DOHH2 (cell line): ENCODE measurements around the gene RPUSD3.

Source experiments
- H3F3A ChIP-seq: fragments of 200-600 bp; sonication (generic), shearing (Covaris generic); 2 replicates; pipeline ENCODE4 v1.6.0; 2016; ENCODE audit warnings: antibody characterized with exemption, mild to moderate bottlenecking; ENCODE audit not compliant: control insufficient read depth, insufficient read depth
- H3K27ac ChIP-seq: fragments of 200-600 bp; sonication (generic); 2 replicates; pipeline ENCODE4 v1.5.1; 2014; ENCODE audit warnings: low read depth, mild to moderate bottlenecking, low read length, moderate library complexity
- H3K27me3 ChIP-seq: fragments of 200-600 bp; sonication (generic); 2 replicates; pipeline ENCODE4 v1.6.1; 2014; ENCODE audit warnings: mild to moderate bottlenecking, low read length, mixed read lengths; ENCODE audit not compliant: control insufficient read depth
- H3K36me3 ChIP-seq: fragments of 200-600 bp; sonication (generic); 2 replicates; pipeline ENCODE4 v1.6.1; 2014; ENCODE audit warnings: mild to moderate bottlenecking, low read length, moderate library complexity, mixed read lengths; ENCODE audit not compliant: control insufficient read depth
- H3K4me1 ChIP-seq: fragments of 200-600 bp; sonication (generic); 2 replicates; pipeline ENCODE4 v1.6.1; 2014; ENCODE audit warnings: mild to moderate bottlenecking, low read length, mixed read lengths; ENCODE audit not compliant: control insufficient read depth
- H3K4me2 ChIP-seq: fragments of 200-600 bp; sonication (generic); 2 replicates; pipeline ENCODE4 v1.6.0; 2014; ENCODE audit warnings: mild to moderate bottlenecking, low read length, moderate library complexity
- H3K4me3 ChIP-seq: fragments of 200-600 bp; sonication (generic); 2 replicates; pipeline ENCODE4 v1.5.1; 2014; ENCODE audit warnings: mild to moderate bottlenecking, low read length, mixed read lengths
- H3K79me2 ChIP-seq: fragments of 200-600 bp; sonication (generic); 2 replicates; pipeline ENCODE4 v1.6.1; 2014; ENCODE audit warnings: mild to moderate bottlenecking, low read length, mixed read lengths; ENCODE audit not compliant: control insufficient read depth
- H3K9me2 ChIP-seq: fragments of 200-600 bp; sonication (generic); replicated peaks from 2 replicates; pipeline ENCODE4 v1.6.1; 2014; ENCODE audit warnings: mild to moderate bottlenecking, low read length, mixed read lengths; ENCODE audit not compliant: control insufficient read depth
- H3K9me3 ChIP-seq: fragments of 200-600 bp; sonication (generic); 2 replicates; pipeline ENCODE4 v1.6.1; 2014; ENCODE audit warnings: antibody characterized with exemption, low read length, mixed read lengths; ENCODE audit not compliant: control insufficient read depth, insufficient read depth
- H4K20me1 ChIP-seq: fragments of 200-600 bp; sonication (generic); 2 replicates; pipeline ENCODE4 v1.6.0; 2014; ENCODE audit warnings: low read depth, mild to moderate bottlenecking, antibody characterized with exemption, low read length, moderate library complexity; ENCODE audit not compliant: control insufficient read depth, insufficient read depth
- EZH2phosphoT487 ChIP-seq: fragments of 200-600 bp; sonication (generic); IDR thresholded peaks from 2 replicates; pipeline ENCODE4 v1.6.1; 2017; ENCODE audit warnings: borderline replicate concordance, mild to moderate bottlenecking, antibody characterized with exemption, low read length, moderate library complexity, mixed read lengths
- TF ChIP-seq, protein P1 (sequence below): fragments of 200-600 bp; sonication (generic); IDR thresholded peaks from one replicate; pipeline ENCODE4 v1.5.1; 2014; ENCODE audit warnings: antibody characterized with exemption, mild to moderate bottlenecking, low read depth, low read length; ENCODE audit not compliant: poor library complexity, severe bottlenecking

Gene RPUSD3

DNA sequence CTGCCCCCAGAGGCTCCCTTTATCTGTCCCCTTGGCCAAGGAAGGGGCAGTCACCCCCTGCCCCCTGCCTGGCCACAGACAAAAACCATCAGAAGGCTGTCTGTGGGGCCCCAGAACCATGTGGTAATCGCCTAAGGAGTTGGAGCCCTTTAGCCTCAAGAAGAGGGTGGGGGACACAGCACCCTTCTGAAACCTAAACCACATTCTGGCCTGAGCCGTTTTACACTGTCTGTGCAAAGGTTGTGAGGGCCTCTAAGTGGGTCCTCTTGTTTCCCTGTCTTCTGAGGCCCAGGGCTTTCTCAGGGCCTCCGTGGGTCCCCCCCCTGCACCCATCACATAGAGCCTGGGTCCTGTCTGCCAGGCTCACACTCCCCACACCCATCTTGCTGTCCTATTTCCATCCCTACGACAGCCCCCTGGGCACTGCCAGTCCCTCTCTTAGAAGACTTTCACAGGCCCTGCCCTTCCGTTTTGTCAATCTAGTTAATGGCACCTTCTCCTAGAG, 17.9 kb upstream of the RPUSD3 start:
- Histone ChIP-seq H3K27ac (no peak overlapping the region), H3K9me2 (no peaks in the 10 kb centered on the region), H3K4me3 (no peak overlapping the region), H3K4me2 (no peak overlapping the region), H3K36me3 (no peaks in the 10 kb centered on the region), H3K4me1 (no peaks in the 10 kb centered on the region), H3F3A (no peaks in the 10 kb centered on the region), H3K79me2 (no peaks in the 10 kb centered on the region), H3K9me3 (no peaks in the 10 kb centered on the region), H3K27me3 (peaks cover 7% of the 10 kb centered on the region), H4K20me1 (no peaks in the 10 kb centered on the region)
- no peak for TF ChIP-seq EZH2phosphoT487
- TF ChIP-seq, protein P1, sequence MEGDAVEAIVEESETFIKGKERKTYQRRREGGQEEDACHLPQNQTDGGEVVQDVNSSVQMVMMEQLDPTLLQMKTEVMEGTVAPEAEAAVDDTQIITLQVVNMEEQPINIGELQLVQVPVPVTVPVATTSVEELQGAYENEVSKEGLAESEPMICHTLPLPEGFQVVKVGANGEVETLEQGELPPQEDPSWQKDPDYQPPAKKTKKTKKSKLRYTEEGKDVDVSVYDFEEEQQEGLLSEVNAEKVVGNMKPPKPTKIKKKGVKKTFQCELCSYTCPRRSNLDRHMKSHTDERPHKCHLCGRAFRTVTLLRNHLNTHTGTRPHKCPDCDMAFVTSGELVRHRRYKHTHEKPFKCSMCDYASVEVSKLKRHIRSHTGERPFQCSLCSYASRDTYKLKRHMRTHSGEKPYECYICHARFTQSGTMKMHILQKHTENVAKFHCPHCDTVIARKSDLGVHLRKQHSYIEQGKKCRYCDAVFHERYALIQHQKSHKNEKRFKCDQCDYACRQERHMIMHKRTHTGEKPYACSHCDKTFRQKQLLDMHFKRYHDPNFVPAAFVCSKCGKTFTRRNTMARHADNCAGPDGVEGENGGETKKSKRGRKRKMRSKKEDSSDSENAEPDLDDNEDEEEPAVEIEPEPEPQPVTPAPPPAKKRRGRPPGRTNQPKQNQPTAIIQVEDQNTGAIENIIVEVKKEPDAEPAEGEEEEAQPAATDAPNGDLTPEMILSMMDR: no peak

DNA sequence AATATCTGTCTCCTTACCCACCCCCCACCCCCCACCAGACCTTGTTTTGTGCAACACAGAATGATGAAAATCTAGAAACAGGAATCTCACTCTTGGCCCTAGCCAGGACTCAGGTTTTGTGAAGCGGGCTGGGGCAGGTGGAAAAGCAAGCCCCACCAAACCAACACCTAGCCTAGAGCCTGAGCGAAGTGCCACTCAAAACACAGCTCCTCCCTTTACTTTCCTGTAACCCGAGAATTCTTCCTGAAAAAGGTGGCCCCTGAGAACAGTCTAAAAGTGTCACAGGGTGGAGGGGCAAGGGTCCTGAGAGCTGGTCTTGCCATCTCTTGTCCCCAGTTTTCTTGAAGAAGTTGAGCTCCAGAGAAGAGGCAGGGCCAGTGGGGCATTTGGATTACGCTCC, 17.4 kb upstream of the RPUSD3 start:
- no peaks in the 10 kb centered on the region for H3K4me1 ChIP-seq
- H3K27ac ChIP-seq: no peak overlapping the region
- no peak overlapping the region for H3K4me2 ChIP-seq
- no peaks in the 10 kb centered on the region for H3K79me2 ChIP-seq
- H4K20me1 ChIP-seq: no peaks in the 10 kb centered on the region
- H3K9me2 ChIP-seq: no peaks in the 10 kb centered on the region
- H3K27me3 ChIP-seq: peaks cover 7% of the 10 kb centered on the region
- H3F3A ChIP-seq: no peaks in the 10 kb centered on the region
- no peaks in the 10 kb centered on the region for H3K9me3 ChIP-seq
- H3K4me3 ChIP-seq: no peak overlapping the region
- TF ChIP-seq, protein P1: no peak
- no peak for TF ChIP-seq EZH2phosphoT487
- H3K36me3 ChIP-seq: no peaks in the 10 kb centered on the region

DNA sequence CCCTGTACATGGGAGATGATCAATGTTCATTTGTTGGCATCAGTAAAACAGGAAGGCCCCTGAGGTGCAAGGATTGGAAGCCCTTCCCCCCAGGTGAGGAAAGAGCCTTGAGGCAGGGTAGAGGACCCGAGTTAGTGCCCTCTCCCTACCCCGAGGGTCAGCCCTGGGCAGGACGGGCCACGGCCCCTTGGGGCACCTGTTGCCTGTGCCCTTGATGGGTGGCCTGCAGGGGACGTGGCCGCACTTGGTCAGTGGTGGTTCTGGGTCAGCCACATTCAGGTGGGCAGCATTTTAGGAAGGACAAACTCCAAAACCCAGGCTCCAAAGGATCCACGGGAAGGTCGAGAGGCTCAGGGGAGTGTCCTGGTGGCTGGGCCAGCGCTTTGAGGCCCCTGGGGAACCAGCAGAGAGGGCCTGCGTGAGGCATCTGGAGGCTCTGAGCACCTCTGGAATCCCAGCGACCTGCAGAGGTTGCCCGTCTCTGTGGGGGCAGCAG, 15.8 kb upstream of the RPUSD3 start:
- no peak overlapping the region for H3K27ac ChIP-seq
- H3K4me2 ChIP-seq: no peak overlapping the region
- no peaks in the 10 kb centered on the region for H3K9me3 ChIP-seq
- no peak for TF ChIP-seq EZH2phosphoT487
- TF ChIP-seq, protein P1: no peak
- H4K20me1 ChIP-seq: no peaks in the 10 kb centered on the region
- peaks cover 7% of the 10 kb centered on the region for H3K27me3 ChIP-seq
- H3K79me2 ChIP-seq: no peaks in the 10 kb centered on the region
- H3F3A ChIP-seq: no peaks in the 10 kb centered on the region
- H3K4me3 ChIP-seq: no peak overlapping the region
- H3K4me1 ChIP-seq: no peaks in the 10 kb centered on the region
- no peaks in the 10 kb centered on the region for H3K36me3 ChIP-seq
- H3K9me2 ChIP-seq: no peaks in the 10 kb centered on the region
